Activated naive CD8-positive, alpha-beta T cell treated with anti-CD3 and anti-CD28 coated beads for 36 hours (primary cell): Measurements from ENCODE around the gene APBA2. TPM values are rescaled to one million over a fixed set of nuclear protein-coding genes. Genes with fewer than 3 reads are reported as not detected.
"Not testable (repeated sequence)": the region's sequence is repeated elsewhere in the genome, so short reads cannot be mapped to it uniquely, and the experiment has no call there.

Experiments
- DNase-seq: peaks from one replicate; pipeline ENCODE4 v3.0.0; 2021
- H3K27ac Mint-ChIP-seq: one replicate; pipeline ENCODE4 v1.8.0; 2022; ENCODE audit warnings: mild to moderate bottlenecking, moderate library complexity, mixed read lengths
- H3K27me3 Mint-ChIP-seq: one replicate; pipeline ENCODE4 v1.8.0; 2022; ENCODE audit warnings: mild to moderate bottlenecking, mixed read lengths
- H3K36me3 Mint-ChIP-seq: one replicate; pipeline ENCODE4 v1.8.0; 2021; ENCODE audit warnings: mild to moderate bottlenecking, mixed read lengths
- H3K4me1 Mint-ChIP-seq: one replicate; pipeline ENCODE4 v1.8.0; 2021; ENCODE audit warnings: mixed read lengths
- H3K4me3 Mint-ChIP-seq: one replicate; pipeline ENCODE4 v1.8.0; 2022; ENCODE audit warnings: mild to moderate bottlenecking, moderate library complexity, mixed read lengths
- H3K9me3 Mint-ChIP-seq: one replicate; pipeline ENCODE4 v1.8.0; 2022; ENCODE audit warnings: mixed read lengths
- total RNA-seq, 2 experiments: library from RNA; stranded (reverse); gene quantifications; one replicate each; pipeline ENCODE4 v1.2.3, GENCODE V29; 2021

Gene APBA2
- total RNA-seq, 2 experiments from 2014 or later, result 29.2 to 34.1 TPM

GRCh38 chr15:29140475-29141307 lies 254.9 kb downstream of the APBA2 start:
- H3K27me3 Mint-ChIP-seq, result peaks cover 57% of the 10 kb centered on the region
- no peak for DNase-seq

GRCh38 chr15:29141308-29142128 lies 255.7 kb downstream of the APBA2 start:
- H3K4me3 Mint-ChIP-seq, result no peak overlapping the region
- H3K27ac Mint-ChIP-seq, result no peak overlapping the region
- H3K36me3 Mint-ChIP-seq, result no peaks in the 10 kb centered on the region
- H3K27me3 Mint-ChIP-seq, result peaks cover 61% of the 10 kb centered on the region
- DNase-seq, result no peak
- peaks cover 5% of the 10 kb centered on the region for H3K4me1 Mint-ChIP-seq
- no peaks in the 10 kb centered on the region for H3K9me3 Mint-ChIP-seq

More at GRCh38 chr15:29140475-29141307, 254.9 kb downstream of the APBA2 start:
- Mint-ChIP-seq H3K4me3 (no peak overlapping the region), H3K36me3 (no peaks in the 10 kb centered on the region), H3K4me1 (peaks cover 5% of the 10 kb centered on the region), H3K27ac (no peak overlapping the region), H3K9me3 (no peaks in the 10 kb centered on the region)

- Mint-ChIP-seq H3K27me3 (peaks cover 61% of the 10 kb centered on the region), H3K4me3 (no peak overlapping the region), H3K36me3 (no peaks in the 10 kb centered on the region), H3K27ac (no peak overlapping the region), H3K9me3 (no peaks in the 10 kb centered on the region), H3K4me1 (peaks cover 5% of the 10 kb centered on the region)
- no peak for DNase-seq
These were observed 256.5 kb downstream of the APBA2 start for GRCh38 chr15:29142129-29142747.

- H3K9me3 Mint-ChIP-seq, result no peaks in the 10 kb centered on the region
- no peaks in the 10 kb centered on the region for H3K36me3 Mint-ChIP-seq
- H3K4me1 Mint-ChIP-seq, result peaks cover 5% of the 10 kb centered on the region
- no peak overlapping the region for H3K4me3 Mint-ChIP-seq
- H3K27me3 Mint-ChIP-seq, result peaks cover 59% of the 10 kb centered on the region
- no peak for DNase-seq
- no peak overlapping the region for H3K27ac Mint-ChIP-seq
These were observed 257.5 kb downstream of the APBA2 start for GRCh38 chr15:29143293-29143692.

GRCh38 chr15:29143909-29144635 lies 258.3 kb downstream of the APBA2 start:
- H3K4me1 Mint-ChIP-seq, result peaks cover 5% of the 10 kb centered on the region
- no peaks in the 10 kb centered on the region for H3K9me3 Mint-ChIP-seq
- no peak overlapping the region for H3K4me3 Mint-ChIP-seq
- DNase-seq, result no peak
- H3K27me3 Mint-ChIP-seq, result peaks cover 54% of the 10 kb centered on the region
- no peaks in the 10 kb centered on the region for H3K36me3 Mint-ChIP-seq
- H3K27ac Mint-ChIP-seq, result no peak overlapping the region

- Mint-ChIP-seq H3K4me1 (no peaks in the 10 kb centered on the region), H3K4me3 (no peak overlapping the region), H3K27me3 (peaks cover 10% of the 10 kb centered on the region), H3K9me3 (peaks cover 6% of the 10 kb centered on the region), H3K27ac (no peak overlapping the region), H3K36me3 (no peaks in the 10 kb centered on the region)
- no peak for DNase-seq
These were observed 263.9 kb downstream of the APBA2 start for GRCh38 chr15:29149738-29150075.

GRCh38 chr15:29150515-29151483 lies 265.0 kb downstream of the APBA2 start:
- H3K27ac Mint-ChIP-seq, result no peak overlapping the region
- H3K4me1 Mint-ChIP-seq, result no peaks in the 10 kb centered on the region
- peaks cover 6% of the 10 kb centered on the region for H3K9me3 Mint-ChIP-seq
- DNase-seq, result no peak
- H3K36me3 Mint-ChIP-seq, result no peaks in the 10 kb centered on the region
- H3K27me3 Mint-ChIP-seq, result peaks cover 16% of the 10 kb centered on the region
- no peak overlapping the region for H3K4me3 Mint-ChIP-seq

- peaks cover 6% of the 10 kb centered on the region for H3K9me3 Mint-ChIP-seq
These were observed 265.7 kb downstream of the APBA2 start for GRCh38 chr15:29151484-29151857.

GRCh38 chr15:29156521-29156920 lies 270.7 kb downstream of the APBA2 start:
- no peak overlapping the region for H3K27ac Mint-ChIP-seq
- peaks cover 8% of the 10 kb centered on the region for H3K9me3 Mint-ChIP-seq
- peaks cover 3% of the 10 kb centered on the region for H3K36me3 Mint-ChIP-seq
- peaks cover 39% of the 10 kb centered on the region for H3K27me3 Mint-ChIP-seq
- DNase-seq, result no peak
- peaks cover 6% of the 10 kb centered on the region for H3K4me1 Mint-ChIP-seq
- H3K4me3 Mint-ChIP-seq, result no peak overlapping the region

More at GRCh38 chr15:29151484-29151857, 265.7 kb downstream of the APBA2 start:
- Mint-ChIP-seq H3K27me3 (peaks cover 13% of the 10 kb centered on the region), H3K27ac (no peak overlapping the region), H3K36me3 (no peaks in the 10 kb centered on the region), H3K4me3 (no peak overlapping the region), H3K4me1 (no peaks in the 10 kb centered on the region)
- no peak for DNase-seq

GRCh38 chr15:29159771-29160455 lies 274.1 kb downstream of the APBA2 start:
- H3K36me3 Mint-ChIP-seq, result peaks cover 8% of the 10 kb centered on the region
- H3K4me1 Mint-ChIP-seq, result peaks cover 7% of the 10 kb centered on the region
- H3K27me3 Mint-ChIP-seq, result peaks cover 61% of the 10 kb centered on the region
- no peak overlapping the region for H3K4me3 Mint-ChIP-seq
- H3K27ac Mint-ChIP-seq, result no peak overlapping the region
- peaks cover 19% of the 10 kb centered on the region for H3K9me3 Mint-ChIP-seq
- no peak for DNase-seq

- H3K4me3 Mint-ChIP-seq, result no peak overlapping the region
- DNase-seq, result no peak
- peaks cover 13% of the 10 kb centered on the region for H3K4me1 Mint-ChIP-seq
- H3K9me3 Mint-ChIP-seq, result peaks cover 19% of the 10 kb centered on the region
- H3K36me3 Mint-ChIP-seq, result peaks cover 8% of the 10 kb centered on the region
- H3K27me3 Mint-ChIP-seq, result peaks cover 66% of the 10 kb centered on the region
- no peak overlapping the region for H3K27ac Mint-ChIP-seq
These were observed 276.6 kb downstream of the APBA2 start for GRCh38 chr15:29162411-29162810.

- DNase-seq, H3K4me3 Mint-ChIP-seq, H3K27ac Mint-ChIP-seq, H3K36me3 Mint-ChIP-seq, H3K4me1 Mint-ChIP-seq: not testable (repeated sequence)
- H3K27me3 Mint-ChIP-seq, result peaks cover 48% of the 10 kb centered on the region
- H3K9me3 Mint-ChIP-seq, result peaks cover 11% of the 10 kb centered on the region
These were observed 281.3 kb downstream of the APBA2 start for GRCh38 chr15:29167122-29167521.
